ENCODE measurements around the gene EEF2.

EEF2 gene

GRCh38 chr19:3983936-3984583 is 1.2 kb downstream of the EEF2 start:
- TF ChIP-seq POLR2A (IDR thresholded peaks at IDR 0.05; ENCODE audit: low read length) (no peak), GATA1 (IDR thresholded peaks at IDR 0.05; ENCODE audit: low read depth, low read length) (no peak)
- no peak for DNase-seq

DNA sequence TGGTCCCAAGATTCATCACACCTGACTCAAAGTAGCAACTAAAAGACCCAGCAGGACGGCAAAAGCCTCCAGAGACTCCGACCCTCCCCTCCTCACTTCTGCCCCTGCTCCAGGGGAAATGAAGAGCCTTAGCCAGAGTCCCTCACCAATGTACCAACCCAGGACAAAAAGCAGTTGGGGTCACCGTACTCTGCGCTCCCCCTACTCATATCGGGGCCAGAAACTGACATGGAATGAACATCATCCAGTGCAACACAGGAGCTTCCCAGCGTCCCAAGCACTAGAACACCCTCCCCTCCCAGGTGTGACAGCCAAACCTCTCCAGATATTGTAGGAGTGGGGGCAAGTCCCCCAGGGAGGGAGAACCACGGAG is 1.7 kb downstream of the EEF2 start:
- no peak for DNase-seq
- TF ChIP-seq GATA1 (IDR thresholded peaks at IDR 0.05; ENCODE audit: low read depth, low read length) (no peak), POLR2A (IDR thresholded peaks at IDR 0.05; ENCODE audit: low read length) (no peak)

GRCh38 chr19:3982701-3983541 is 2.3 kb downstream of the EEF2 start:
- DNase-seq: no peak
- TF ChIP-seq GATA1 (IDR thresholded peaks at IDR 0.05; ENCODE audit: low read depth, low read length): no peak

DNA sequence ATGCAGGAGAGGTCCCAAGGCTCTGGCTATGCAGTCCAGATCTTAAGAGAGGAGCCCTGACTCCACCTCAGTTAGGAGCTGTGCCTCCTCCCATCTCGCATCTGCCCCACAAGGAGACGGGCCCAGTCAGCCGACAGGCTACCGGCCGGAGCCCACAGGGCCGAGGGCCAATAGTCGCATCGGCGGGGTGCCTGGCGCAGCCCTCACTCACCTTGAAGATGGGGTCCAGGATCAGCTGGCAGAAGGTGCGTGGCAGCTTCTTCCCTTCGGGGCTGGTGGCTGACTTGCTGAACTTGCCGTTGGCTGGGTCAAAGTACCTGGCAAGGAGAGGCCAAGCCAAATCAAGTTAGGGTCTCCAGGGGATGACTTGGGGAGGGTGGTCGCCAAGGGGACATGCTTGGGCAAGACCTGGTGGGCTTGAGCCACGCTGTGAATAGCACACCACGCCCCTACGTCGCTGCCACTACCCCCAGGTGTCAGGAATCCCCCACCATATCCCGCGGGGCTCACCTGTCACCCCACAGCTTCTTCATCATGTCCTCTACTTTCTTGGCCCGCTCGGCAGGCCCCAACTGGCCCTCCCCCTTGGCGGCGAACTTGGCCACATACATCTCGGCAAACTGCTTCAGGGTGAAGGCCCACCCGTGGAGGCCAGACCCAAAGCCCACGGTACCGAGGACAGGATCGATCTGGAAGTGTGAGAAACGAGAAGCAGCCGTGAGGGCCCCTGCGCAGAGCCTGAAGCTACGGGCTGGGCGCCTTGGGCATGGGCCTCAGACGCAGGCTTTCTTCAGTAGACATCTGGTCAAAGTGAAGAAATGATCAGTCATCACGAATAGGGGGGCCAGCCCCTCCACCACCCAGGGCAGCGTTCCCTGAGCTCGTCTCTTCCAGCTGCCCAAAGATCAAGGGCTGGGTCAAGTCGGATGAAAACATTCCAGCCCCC is 3.3 kb downstream of the EEF2 start:
- TF ChIP-seq GATA1 (IDR thresholded peaks at IDR 0.05; ENCODE audit: low read depth, low read length) (no peak), POLR2A (IDR thresholded peaks at IDR 0.05; ENCODE audit: low read length) (no peak)
- no peak for DNase-seq

- no peak for DNase-seq
- TF ChIP-seq POLR2A (IDR thresholded peaks at IDR 0.05; ENCODE audit: low read length) (no peak), GATA1 (IDR thresholded peaks at IDR 0.05; ENCODE audit: low read depth, low read length) (no peak)
Observed at GRCh38 chr19:3981373-3981735, 3.9 kb downstream of the EEF2 start.

DNA sequence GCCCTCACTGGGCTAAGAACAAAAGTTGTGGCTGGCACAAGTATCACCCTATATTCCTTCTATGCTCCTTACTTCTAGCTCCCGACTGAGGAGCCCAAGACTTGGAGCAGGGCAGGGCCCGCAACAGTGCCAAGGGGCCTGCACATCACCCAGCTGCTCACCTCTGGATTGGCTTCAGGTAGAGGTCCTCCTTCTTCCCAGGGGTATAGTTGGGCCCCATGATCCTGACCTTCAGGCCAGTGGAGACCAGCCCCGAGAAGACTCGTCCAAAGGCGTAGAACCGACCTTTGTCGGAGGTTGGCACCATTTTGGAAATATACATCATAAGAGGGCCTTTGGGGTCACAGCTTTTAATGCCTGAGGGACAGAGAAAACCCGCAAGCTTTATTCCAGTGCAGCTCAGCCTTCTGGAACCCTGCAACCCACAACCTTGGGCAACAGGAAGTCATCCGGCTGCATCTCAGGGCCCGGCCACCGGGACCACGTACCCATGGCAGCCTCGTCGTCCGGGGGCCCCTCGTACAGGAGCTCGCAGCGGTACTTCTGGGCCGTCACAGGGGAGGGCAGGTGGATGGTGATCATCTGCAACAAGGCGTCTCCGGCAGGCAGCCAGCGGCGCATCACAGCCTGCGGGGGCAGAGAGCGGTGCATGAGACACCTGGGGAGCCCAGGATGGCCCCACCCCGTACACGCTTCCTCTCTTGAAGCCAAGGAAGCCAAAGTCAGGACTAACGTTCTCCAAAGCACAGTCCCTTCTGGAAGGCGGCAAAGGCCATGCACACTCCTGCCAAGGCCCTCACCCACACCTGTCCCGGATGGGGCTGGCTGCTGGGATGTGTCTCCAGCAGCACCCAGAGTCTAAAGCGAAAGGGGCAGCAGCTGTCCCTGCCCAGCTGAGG is 4.7 kb downstream of the EEF2 start:
- no peak for TF ChIP-seq GATA1 (IDR thresholded peaks at IDR 0.05; ENCODE audit: low read depth, low read length)
- TF ChIP-seq POLR2A (IDR thresholded peaks at IDR 0.05; ENCODE audit: low read length): no peak
- DNase-seq: no peak

DNA sequence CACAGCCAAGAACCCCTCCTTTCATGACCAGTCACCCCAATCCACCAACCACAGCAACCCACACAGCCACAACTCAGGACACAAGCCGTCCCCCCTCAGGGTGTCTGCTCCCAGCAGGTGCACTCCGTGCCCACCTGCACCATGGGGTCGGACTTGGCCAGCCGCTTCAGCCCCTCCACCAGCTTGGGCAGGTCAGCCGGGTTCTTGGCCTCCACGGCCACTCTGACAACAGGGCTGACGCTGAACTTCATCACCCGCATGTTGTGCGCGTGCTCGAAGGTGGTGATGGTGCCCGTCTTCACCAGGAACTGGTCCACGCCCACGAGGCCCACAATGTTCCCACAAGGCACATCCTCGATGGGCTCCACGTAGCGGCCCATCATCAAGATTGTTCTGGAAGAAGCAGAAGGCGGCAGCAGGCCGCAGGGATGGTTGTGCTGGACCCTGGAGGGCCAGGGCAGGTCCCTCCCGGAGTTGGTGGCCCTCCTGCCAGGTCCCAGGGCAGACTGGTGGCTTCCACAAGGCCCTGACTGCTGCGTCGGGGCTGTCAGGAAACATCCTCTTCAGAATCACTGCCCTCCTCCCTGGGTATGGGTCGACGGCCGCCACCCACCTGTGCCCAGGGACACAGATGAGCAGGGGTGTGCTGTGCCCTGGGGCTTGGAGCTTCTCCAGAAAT is 5.5 kb downstream of the EEF2 start:
- DNase-seq: no peak
- no peak for TF ChIP-seq GATA1 (IDR thresholded peaks at IDR 0.05; ENCODE audit: low read depth, low read length)
- no peak for TF ChIP-seq POLR2A (IDR thresholded peaks at IDR 0.05; ENCODE audit: low read length)

DNA sequence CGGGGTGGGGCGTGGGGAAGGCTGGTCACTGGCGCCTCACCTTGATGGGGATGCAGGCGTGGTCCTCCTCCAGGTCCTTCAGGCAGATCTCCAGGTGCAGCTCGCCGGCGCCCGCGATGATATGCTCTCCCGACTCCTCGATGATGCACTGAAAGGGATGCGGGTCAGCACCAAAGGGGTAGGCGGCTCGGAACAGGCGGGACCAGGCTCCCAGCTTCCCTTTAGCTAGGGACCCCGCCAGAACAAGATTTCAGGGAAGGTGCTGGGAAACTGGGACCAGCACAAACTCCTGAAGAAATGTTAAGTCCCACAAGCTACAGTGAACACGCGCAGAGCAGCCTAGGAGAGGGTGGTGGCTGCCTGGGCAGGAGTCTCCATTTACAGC is 6.0 kb downstream of the EEF2 start:
- no peak for DNase-seq
- TF ChIP-seq GATA1 (IDR thresholded peaks at IDR 0.05; ENCODE audit: low read depth, low read length) (no peak), POLR2A (IDR thresholded peaks at IDR 0.05; ENCODE audit: low read length) (no peak)

GRCh38 chr19:3978145-3978544 is 7.1 kb downstream of the EEF2 start:
- no peak for TF ChIP-seq POLR2A (IDR thresholded peaks at IDR 0.05; ENCODE audit: low read length)
- TF ChIP-seq GATA1 (IDR thresholded peaks at IDR 0.05; ENCODE audit: low read depth, low read length): no peak
- no peak for DNase-seq

- DNase-seq: no peak
Observed at GRCh38 chr19:3977242-3978143, 7.8 kb downstream of the EEF2 start.

DNA sequence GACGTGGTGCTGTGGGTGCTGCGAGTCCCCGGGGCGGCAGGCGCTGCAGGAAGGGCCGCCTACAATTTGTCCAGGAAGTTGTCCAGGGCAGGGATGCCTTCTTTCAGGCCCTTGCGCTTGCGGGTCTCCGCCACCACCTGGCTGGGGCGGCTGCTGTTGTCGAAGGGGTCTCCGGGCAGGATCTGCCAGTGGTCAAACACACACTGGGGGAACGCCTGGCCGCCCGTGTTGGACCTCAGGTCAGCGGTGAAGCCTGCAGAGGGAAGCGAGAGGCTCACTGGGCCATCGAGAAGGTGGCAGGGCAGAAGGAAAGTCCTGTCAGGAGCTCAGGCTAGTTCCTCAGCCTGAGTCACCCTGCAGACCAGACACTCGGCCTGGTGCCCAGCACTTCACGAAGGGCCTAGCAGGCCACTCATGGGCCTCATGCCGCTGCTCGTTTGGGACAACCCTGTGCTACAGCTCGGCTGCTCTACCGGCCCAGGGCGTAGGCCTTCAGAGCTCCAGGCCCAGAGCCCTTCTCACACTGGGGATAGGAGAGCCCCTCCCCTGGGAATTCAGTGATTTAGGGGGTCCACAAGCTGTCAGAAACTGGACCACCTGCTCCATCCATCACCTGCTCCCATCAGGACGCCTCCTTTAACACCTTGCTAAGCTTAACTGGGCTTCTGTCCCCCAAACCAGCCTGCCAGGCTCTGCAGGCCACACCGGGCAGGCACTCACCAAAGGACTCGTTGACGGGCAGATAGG is 8.6 kb downstream of the EEF2 start:
- TF ChIP-seq POLR2A (IDR thresholded peaks at IDR 0.05; ENCODE audit: low read length): peak; percentile 33
- TF ChIP-seq GATA1 (IDR thresholded peaks at IDR 0.05; ENCODE audit: low read depth, low read length): no peak
- no peak for DNase-seq

More at GRCh38 chr19:3977242-3978143, 7.8 kb downstream of the EEF2 start:
- TF ChIP-seq POLR2A (IDR thresholded peaks at IDR 0.05; ENCODE audit: low read length) (peak; percentile 13), GATA1 (IDR thresholded peaks at IDR 0.05; ENCODE audit: low read depth, low read length) (no peak)

Measured in erythroblast (primary cell).